ENCODE measurements around the gene RXRA.
A peak's percentile ranks its signal among the peaks of the same experiment; 100 is the strongest.
"Not testable (repeated sequence)": the region's sequence is repeated elsewhere in the genome, so short reads cannot be mapped to it uniquely, and the experiment has no call there.

RXRA gene

DNA sequence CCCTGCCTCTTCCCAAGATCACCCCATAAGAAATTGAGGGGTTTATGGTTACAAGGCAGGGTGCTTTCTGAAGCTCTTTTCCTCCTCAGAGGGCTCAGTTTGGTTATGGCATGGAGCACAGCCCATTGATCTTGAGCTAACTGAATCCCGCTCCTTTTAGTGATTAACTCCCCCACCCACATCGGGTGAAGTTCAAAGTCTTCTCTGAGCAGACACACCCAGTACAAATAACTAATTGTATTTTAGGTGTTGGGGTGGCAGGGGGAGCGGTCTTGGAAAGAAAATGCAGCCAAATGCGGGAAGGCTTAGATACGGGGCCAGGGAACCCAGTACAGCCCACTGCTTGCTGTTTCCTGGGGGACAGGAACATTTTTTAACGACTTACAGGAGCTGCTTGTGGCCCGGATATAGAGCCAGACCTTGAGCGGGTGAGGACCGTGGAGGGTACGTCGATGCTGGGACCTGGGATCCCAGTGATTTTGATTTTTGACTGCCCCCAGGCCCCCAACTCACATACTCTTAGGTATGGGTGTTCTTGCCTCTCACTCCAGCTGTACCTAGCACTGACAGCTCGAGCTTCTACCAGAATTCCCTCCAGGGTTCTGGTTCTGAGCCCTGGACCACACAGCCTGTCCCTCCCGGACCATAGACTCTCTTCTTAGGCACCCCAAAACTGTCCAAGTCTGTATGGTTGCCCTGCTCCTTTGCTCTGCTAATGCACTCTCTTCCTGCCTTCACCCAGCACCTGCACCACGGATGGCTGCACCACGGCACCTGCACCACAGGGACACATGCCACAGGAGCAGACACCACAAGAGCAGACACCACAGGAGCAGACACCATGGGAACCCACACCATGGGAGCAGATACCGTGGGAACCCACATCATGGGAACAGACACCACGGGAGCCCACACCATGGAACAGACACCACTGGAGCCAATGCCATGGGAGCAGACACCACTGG is 18.3 kb upstream of the RXRA start:
- DNase-seq (ENCODE audit: low spot score), result no peak

DNA sequence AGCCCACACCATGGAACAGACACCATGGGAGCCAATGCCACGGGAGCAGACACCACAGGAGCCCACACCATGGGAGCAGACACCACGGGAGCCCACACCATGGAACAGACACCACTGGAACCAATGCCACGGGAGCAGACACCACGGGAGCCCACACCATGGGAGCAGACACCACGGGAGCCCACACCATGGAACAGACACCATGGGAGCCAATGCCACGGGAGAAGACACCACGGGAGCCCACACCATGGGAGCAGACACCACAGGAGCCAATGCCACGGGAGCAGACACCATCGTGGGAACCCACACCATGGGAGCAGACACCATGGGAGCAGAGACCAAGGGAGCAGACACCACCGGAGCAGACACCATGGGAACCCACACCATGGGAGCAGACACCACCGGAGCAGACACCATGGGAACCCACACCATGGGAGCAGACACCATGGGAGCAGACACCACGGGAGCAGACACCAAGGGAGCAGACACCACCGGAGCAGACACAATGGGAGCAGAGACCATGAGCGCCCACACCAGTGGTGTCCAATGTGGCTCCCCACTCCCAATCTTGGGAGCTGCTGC is 17.5 kb upstream of the RXRA start:
- DNase-seq (ENCODE audit: low spot score), result not testable (repeated sequence)

DNA sequence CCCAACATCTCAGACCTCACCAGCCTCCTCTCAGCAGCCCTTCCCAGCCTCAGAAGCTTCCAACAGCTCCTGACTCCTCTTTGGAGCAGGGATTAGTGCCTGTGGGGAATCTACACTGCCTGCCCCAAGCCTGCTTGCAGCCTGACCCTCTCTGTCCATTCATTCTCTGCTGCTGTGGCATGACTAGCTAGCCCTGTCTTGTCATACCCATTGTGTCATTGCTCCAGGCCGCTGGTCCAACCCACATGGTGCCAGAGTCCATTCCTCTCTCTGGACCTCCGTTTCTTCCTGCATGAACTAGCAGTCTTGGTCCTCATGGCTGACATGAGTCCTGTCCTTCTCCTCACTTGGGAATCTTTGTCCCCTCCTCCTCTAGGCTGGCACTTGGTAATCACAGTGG is 12.8 kb upstream of the RXRA start:
- DNase-seq (ENCODE audit: low spot score), result no peak

DNA sequence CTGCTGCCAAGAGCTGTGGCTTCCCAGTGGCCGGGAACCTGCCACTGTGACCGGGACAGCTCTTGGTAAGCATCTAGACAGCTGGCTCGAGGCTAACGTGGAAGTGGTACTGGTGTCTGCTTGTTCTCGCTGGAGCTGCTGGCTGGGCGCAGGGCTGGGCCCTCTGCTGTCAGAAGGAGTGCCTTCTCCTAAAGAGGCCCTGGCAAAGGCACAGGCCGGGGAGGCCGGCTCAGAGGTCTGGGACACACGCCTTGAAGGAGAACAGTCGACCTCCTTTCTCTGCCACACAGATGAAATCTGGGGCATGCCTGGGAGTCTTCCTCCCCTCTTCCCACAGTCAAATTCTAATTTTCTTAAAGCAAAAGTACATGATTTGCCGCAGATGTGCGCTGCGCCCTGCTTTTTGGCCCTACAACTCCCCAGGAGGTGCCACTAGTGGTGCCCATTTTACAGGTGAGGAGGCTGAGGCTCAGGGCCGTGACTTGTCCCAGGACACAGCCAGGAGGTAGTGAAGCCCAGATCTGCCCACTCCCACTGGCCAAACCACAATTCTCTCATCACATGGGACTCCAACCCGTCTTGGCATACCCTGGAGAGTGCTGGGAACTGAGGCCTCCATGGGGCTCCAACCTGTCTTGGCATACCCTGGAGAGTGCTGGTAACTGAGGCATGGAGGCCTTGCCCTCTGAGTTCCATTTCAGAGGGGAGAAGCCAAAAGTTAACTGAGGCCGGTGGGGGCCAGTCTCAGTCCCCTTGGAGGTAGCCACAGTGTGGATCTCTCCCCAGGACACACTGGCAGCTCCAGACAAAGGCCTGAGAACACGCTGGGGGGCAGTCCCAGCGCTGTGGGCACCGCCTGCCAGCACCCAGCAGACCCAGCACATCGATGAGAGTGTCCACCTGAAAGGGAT is 12.0 kb upstream of the RXRA start:
- no peak for DNase-seq (ENCODE audit: low spot score)

DNA sequence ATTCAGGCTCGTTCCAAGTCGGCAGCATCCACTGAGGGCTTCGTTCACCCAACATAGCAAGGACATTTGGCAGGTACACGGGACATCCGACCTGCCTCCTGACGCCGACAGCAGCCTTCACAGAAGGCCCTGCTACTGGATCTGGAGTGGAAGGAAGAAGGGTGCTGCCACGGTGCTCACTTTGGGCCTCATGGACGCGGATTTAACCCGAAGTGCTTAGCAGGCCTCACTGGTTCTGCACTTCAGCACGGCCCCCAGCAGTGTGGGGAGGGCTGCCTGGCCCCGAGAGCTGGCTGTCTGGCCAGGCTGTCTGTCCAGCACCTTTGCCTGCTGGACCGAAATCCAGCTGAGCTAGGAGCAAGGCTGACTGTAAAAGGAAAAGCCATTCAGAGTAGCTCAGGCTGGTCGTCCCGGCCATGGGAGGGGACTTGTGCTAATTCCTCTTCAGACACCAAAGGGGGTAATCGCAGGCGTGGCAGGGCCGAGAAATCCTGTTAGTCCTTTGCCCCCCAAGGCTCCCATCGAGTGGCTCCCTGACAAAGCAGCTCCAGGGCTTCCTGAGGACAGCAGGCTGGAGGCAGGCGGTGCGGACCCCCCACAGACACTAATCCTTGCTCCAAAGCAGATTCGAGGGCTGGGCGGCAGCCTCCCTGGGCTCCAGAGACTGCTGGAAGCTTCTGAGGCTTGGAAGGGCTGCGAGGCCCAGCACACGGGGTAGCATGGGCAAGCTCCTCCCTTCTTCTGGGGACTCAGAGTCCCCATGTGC is 11.1 kb upstream of the RXRA start:
- no peak for DNase-seq (ENCODE audit: low spot score)

DNA sequence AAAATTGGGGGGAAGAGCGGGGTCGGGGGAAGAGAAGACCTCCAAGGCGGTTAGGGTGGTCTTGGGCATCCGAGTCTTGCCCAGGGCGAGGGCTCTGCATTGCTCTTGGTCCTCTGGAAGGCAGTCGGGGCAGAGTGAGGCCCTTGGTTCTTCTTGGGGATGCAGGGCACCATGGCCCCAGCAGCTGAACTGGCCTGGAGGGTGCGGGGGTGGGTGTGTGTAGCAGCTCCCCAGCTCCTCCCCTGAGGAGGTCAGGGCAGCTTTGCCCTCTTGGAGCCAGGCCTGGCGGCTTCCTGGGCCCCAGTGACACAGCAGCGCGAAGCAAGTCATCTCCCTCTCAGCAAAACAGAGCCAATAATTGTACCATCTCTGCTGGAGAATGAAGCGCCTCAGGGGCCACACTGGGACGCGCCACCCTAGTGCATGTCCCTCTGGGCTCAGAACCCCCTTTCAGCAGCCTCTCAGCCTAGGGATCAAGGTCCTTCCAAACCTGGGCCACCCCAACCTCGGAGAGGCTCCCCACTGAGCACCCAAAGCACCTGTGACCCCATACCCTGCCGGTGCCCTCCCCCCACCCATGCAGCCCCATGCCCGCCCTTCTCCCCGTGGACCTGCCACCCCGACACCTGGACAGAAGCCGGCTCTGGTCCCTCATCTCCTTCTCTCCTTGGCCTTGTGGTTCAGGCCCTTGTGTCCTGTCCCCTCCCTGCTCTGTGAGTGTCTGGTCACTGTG is 10.4 kb upstream of the RXRA start:
- DNase-seq (ENCODE audit: low spot score), result peak; percentile 13

DNA sequence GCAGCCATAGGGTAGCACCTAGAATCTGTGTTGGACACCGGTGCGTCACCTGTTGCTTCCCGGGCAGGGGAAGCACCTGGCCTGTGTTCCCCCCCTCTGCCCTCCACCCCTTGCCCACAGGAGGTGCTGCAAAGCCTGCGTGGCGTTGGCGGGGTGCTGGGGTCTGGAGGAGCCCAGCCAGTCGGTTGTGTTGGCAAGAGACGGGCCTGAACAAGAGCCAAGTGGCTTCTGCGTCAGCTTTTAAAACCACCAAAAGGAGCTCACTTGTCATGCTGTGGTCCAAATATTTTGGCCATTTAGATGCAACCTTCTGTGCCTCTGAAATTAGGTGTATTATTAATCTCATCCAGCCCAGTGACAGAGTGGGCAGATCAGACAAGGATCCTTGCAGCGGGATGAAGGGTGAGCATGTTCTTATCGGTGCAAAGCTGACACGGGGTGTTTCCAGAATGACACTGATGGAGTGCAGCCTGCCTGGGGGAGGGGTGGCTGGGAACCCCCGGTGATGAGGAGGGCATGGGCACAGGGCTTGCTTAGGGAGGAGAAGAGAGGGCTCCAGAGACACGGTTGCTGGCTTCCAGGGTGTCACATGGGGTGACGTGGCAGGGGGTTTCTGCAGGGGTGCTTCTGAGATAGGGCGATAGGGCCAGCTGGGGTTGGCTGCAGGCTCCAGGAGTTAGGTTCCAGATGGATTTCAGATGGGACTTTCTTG is 9.7 kb upstream of the RXRA start:
- peak; percentile 80 for DNase-seq (ENCODE audit: low spot score)

DNA sequence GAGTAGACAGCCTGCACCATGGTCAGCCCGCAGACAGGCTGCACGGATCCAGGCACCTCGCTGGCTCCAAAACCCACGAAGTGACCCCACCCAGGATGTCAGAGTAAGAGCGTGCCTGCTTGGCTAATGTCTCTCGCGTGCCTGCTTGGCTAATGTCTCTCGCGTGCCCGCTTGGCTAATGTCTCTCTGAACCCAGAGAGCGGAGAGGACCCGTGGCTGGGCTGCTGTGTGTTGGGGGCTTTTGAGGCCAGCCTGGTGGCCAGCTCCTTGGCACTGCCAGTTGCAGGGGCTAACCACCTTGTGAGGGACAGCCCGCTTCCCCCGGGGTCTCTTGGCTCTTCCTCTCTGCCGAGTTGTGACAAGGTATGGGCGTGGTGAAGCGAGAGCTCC is 8.9 kb upstream of the RXRA start:
- DNase-seq (ENCODE audit: low spot score), result peak; percentile 43

DNA sequence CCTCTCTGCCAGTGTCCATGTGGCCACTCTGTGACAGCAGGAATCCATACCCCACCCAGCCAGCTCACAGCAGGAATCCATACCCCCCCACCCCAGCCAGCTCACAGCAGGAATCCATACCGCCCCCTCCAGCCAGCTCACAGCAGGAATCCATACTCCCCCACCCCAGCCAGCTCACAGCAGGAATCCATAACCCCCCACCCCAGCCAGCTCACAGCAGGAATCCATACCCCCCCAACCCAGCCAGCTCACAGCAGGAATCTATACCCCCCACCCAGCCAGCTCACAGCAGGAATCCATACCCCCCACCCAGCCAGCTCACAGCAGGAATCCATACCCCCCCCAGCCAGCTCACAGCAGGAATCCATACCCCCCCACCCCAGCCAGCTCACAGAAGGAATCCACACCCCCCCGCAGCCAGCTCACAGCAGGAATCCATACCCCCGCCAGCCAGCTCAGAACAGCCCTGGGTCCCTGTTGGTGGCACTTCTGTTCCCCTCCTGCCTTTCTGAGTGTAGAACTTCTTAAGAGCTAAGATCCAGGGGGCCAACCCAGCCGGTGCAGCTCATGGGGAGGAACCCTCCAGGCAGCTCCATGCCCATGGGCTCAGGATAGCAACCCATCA is 8.4 kb upstream of the RXRA start:
- peak; percentile 70 for DNase-seq (ENCODE audit: low spot score)

DNA sequence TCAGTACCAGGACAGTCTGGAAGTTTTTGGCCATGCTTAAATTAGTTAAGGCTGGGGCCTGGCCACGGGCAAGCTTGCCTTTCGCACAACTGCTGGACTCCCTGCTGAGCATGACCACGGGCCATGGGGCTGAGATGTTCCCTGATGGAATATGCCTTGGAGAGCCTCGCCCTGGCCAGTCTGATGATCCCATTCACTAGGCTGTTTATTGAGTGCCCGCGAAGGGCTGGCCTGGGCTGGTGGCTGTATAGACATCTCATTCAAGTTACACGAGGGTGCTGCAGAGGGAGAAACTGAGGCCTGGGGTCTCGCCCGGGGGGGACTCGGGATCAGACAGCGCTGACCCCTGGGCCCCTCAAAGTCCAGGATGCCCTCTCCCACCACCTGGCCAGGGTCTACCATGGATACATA is 7.8 kb upstream of the RXRA start:
- DNase-seq (ENCODE audit: low spot score), result no peak

DNA sequence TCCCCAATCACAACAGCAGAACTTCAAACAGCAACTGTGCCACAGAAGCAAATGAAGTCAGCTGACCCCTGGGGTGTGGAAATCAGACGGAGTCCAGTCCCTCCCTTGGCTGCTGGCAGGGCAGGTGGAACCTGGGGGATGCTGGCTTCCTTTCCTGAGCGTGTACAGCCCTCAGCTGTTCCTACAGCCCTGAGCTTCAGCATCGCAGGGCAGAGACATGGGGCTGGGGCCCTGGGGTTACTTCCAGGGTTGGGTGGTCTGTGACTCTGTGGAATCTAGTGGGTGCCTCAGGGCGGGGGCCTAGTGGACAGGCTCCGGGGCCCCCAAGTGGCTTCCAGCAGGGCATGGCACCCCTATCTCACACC is 7.3 kb upstream of the RXRA start:
- no peak for DNase-seq (ENCODE audit: low spot score)

DNA sequence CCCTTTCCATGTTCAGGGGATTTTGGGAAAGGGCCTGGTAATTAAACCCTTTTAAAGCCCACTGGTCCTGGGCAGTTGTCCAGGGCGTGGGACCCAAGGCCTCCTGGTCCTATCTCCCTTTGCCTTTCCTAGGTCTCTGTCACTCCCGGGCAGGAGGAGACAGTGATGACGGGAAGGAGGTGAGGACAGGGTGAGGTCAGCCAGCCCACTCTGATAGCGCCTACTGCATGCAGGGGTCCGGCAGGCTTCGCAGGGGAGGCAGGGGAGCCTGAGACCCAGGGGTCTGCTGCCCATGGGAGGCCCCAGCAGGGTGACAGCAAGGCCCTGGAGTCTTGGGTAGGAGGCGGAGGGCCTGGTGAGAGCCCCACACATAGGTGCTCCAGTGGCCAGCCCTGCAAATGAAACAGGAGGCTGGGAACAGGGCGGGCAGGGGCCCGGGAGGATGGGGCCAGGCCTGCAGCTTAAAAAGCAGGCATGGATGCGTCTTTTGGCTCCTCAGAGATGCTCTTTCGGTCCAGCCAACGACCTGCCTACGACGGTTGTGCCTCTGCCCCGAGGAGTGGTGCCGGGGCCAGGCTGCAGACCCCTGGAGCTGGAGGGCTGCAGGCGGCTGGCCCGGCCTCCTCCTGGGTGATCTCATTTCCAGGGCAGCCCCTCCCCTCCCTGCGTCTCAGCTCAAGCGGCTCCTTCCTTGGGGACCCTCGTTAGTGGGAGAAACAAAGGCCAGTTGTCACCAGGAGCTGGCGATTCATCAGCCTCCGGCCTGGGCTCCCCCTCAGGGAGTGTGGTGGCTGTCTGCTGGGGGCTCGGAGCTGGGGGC is 6.7 kb upstream of the RXRA start:
- DNase-seq (ENCODE audit: low spot score), result no peak

DNA sequence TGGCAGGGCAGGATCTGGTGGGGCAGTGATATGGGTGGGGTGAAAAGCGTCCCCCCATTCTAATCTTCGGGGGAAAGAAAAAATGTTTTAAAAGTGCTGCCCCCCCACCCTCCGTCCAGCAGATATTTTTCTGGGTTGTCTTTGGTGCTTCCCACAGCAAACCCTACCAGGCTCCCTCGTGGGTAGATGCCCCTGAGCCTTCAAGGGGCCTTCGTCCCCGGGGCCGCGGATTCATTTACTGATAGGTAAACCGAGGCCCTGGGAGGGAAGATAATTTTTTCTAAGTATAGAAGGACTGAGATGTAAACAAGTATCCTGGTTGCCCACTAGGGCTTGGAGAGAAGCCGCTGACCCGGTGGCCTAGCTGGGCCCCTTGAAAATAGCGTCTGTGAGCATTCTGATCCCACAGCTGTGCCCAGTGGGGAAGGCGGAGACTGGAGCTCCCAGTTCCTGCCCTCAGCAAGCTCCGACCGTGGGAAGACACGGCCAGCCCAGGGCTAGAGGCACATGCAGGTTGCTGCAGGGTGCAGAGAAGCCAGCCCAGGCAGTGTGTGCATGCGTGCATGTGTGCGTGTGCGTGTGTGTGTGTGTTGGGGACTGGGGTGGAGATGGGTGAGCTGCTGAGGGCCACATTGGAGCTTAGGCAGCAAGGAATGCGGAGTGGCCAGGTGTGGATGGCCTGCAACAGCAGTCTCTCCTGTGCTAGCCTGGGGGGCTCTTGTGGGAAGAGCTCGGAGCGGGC is 6.0 kb upstream of the RXRA start:
- DNase-seq (ENCODE audit: low spot score), result no peak

DNA sequence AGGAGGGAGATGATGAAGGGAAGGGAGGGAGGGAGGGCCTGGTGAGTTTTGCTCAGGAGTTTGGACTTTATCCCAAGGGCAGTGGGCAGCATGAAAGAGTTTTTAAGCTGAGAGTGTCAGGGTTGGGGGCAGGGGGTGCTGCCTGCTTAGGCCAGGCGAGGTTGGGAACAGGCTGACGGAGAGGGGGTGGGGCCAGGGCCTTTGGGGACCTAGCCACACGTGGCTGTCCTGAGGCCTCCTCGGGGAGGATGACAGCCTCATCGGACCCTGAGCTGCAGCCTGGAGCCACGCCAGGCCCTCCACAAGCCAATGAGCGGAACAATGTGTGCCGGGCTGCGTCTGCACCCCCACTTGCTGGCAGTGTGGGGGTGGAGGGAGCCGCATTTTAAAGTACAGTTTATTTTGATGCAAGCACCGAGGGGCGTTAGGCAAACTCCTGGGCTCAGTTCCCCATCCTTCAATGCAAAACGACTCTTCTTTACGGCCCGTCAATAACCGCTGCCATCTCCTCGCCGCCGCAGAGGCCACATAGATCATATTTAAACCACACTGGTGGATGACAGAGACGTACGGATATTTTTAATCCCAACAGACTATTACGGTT is 5.3 kb upstream of the RXRA start:
- DNase-seq (ENCODE audit: low spot score), result no peak

DNA sequence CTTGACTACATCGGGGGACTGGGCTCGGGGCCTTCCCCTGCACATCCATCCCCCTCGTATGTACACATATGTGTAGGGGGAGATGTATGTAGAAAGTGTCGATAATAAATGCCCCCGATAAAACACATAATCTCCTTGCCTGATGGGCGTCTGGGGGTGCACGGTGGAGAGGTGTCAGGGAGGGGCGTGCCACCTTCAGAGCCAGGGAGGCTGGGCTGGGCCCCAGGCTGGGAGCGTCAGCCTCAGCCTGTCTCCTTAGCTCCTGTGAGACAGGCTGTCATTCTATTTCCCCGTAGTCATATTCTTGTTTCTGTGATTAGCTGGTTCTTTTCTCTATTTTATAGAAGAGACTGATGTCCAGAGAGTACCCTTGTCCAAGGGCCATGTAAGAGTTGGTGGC is 4.7 kb upstream of the RXRA start:
- no peak for DNase-seq (ENCODE audit: low spot score)

DNA sequence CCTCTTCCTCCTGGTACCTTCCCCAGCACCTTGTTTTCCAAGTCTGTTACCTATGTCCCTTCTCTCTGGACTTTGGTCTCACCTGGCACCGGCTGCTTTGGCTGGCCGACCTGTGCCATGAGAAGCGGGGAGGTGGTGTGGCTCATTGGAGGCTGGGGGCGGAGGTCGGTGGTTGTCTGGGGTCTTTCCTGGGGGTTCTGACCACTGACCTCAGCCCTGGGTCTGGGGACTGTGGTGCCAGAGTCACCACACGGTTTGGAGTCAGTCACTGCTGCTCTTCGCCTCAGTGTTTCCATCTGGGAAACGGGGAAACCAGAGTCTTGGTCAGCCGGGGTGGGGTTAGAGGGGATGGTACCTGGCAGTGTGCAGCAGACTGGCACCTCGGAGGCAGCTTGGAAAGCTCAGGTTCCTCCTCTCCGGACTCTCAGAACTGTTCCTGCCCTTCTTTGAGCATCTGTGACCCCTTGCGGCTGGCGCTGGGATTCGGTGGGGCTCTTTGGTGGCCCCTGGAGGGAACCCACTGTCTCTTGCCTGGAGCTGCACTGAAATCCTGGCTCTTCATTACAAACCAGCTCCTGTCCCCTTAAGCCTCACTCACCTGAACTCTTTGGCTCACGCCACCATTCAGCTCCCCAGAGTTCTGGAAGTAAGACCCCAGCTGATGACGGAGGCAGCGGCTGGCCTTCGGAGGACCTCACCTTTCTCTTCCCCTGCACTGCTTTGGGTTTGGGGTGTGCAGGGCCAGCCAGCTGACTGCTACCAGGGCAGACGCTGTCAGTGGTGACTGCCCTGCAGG is 4.1 kb upstream of the RXRA start:
- DNase-seq (ENCODE audit: low spot score), result no peak

DNA sequence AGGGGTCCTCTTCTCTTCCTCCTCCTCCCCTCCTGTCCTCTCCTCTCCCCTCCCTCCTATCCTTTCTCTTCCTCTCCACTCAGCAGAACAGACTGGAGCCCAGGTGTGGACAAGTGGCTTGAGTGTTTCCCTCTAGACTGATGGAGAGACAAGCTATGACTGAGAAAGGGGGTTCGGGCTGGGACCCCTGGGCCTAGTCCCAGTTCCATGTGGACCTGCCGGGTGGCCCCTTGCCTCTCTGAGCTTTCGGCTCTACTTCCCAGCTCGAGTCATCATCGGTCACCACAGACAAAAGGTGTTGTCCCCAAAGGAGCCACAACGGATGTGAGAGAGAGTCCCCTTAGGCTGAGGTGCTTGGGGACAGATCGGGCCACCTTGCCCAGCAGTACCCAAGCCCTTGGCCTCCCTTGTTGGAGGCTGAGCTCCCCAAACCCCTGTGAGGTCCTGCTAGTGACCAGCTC is 3.4 kb upstream of the RXRA start:
- DNase-seq (ENCODE audit: low spot score), result no peak

Measured in AG08395 (cell line).